ENCODE results near the gene ADRA2B. TPM values are rescaled to one million over a fixed set of nuclear protein-coding genes. Genes with fewer than 3 reads are reported as not detected.

Gene ADRA2B
- total and polyA plus RNA-seq, 2 donors (not counting 3 experiments of a cell fraction or from before 2014, with no cell fraction given) = not detected

DNA sequence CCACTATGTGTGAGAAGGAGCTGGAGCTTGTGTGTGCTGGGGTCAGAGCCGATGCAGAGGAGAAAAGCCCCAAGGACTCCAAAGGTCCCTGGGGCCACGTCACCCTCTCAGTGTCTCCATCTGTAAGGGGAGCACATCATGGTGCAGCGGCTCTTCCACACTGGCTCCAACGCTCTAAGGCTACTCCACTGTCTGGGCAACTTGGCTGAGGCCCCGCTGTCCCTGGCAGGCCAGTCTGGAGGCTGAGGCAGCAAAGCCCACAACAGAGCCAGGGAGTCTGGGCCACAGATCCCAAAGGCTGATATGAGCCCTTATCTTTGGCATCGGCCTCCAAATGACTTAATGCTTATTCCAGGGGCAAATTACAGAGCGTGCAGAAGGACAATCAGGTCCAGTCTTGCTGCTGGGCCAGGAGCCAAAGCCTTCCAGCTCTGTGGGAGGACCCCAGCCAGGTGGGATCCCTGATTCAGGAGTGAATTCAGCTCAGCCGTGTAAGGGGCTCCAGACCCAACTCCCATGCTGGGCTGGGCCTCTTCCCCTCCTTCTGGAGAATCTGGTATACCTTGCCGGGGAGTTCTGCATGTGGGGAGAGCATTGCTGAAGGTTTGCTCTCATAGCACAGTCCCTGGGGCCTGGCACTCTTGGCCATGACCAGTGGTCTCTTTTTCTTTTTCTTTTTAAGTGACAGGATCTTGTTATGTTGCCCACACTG is 30.7 kb upstream of the ADRA2B start:
- Histone ChIP-seq H3K4me1 (ENCODE audit: control insufficient read depth, extremely low read depth, insufficient read depth, low read length) (no peaks in the 10 kb centered on the region), H3K79me2 (ENCODE audit: control insufficient read depth, insufficient read depth, low read length) (no peaks in the 10 kb centered on the region), H3K27ac (ENCODE audit: insufficient read depth, low read depth, low read length) (no peak overlapping the region), H3K36me3 (ENCODE audit: control insufficient read depth in 2 of 2, extremely low read depth in 1 of 2, insufficient read depth in 2 of 2, low read length in 2 of 2) (no peaks in the 10 kb centered on the region), H3K4me2 (ENCODE audit: insufficient read depth, low read length) (no peak overlapping the region), H3K9me1 (replicated peaks; ENCODE audit: control insufficient read depth, extremely low read depth, insufficient read depth, low read length) (no peaks in the 10 kb centered on the region), H3K4me3 (replicated peaks in 1 of 3; ENCODE audit: insufficient read depth in 1 of 3, low read depth in 1 of 3, low read length in 3 of 3) (no peak overlapping the region), H3K9ac (replicated peaks; ENCODE audit: extremely low read depth, insufficient read depth, low read length) (no peak overlapping the region), H3K9me3 (replicated peaks; ENCODE audit: control insufficient read depth, insufficient read depth, low read length) (no peaks in the 10 kb centered on the region), H3K27me3 (ENCODE audit: control insufficient read depth in 2 of 2, insufficient read depth in 2 of 2, low read length in 2 of 2) (no peaks in the 10 kb centered on the region), H2AFZ (ENCODE audit: low read depth, low read length) (no peak overlapping the region), H4K20me1 (replicated peaks; ENCODE audit: control insufficient read depth, extremely low read depth, insufficient read depth, low read length) (no peaks in the 10 kb centered on the region)
- TF ChIP-seq JUN (IDR thresholded peaks at IDR 0.05; ENCODE audit: borderline replicate concordance, insufficient read depth, insufficient read length, low read depth) (no peak), EZH2 (IDR thresholded peaks at IDR 0.05; ENCODE audit: borderline replicate concordance, low read depth, low read length, severe bottlenecking) (no peak), FOS (IDR thresholded peaks at IDR 0.05; ENCODE audit: borderline replicate concordance, insufficient read depth, low read length) (no peak), MYC (IDR thresholded peaks at IDR 0.05; ENCODE audit: low read depth, low read length) (no peak), POLR2A (IDR thresholded peaks at IDR 0.05; ENCODE audit: low read depth, low read length) (no peak), POLR2AphosphoS5 (IDR thresholded peaks at IDR 0.05; ENCODE audit: insufficient read depth, low read depth, low read length) (no peak), GATA2 (IDR thresholded peaks at IDR 0.05; ENCODE audit: insufficient read depth, insufficient read length, low read depth, low read length) (no peak)
- TF ChIP-seq, protein P1, sequence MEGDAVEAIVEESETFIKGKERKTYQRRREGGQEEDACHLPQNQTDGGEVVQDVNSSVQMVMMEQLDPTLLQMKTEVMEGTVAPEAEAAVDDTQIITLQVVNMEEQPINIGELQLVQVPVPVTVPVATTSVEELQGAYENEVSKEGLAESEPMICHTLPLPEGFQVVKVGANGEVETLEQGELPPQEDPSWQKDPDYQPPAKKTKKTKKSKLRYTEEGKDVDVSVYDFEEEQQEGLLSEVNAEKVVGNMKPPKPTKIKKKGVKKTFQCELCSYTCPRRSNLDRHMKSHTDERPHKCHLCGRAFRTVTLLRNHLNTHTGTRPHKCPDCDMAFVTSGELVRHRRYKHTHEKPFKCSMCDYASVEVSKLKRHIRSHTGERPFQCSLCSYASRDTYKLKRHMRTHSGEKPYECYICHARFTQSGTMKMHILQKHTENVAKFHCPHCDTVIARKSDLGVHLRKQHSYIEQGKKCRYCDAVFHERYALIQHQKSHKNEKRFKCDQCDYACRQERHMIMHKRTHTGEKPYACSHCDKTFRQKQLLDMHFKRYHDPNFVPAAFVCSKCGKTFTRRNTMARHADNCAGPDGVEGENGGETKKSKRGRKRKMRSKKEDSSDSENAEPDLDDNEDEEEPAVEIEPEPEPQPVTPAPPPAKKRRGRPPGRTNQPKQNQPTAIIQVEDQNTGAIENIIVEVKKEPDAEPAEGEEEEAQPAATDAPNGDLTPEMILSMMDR (IDR thresholded peaks at IDR 0.05; ENCODE audit: extremely low read depth in 1 of 2, insufficient read depth in 1 of 2, low read depth in 1 of 2, low read length in 2 of 2) = no peak
- TF ChIP-seq, protein P2, sequence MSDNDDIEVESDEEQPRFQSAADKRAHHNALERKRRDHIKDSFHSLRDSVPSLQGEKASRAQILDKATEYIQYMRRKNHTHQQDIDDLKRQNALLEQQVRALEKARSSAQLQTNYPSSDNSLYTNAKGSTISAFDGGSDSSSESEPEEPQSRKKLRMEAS (IDR thresholded peaks at IDR 0.05; ENCODE audit: insufficient read depth, insufficient read length) = no peak
- CTCF ChIA-PET = interaction anchor here (2.3 to 3.5 kb wide), 2 partner anchors 9 to 27 kb away, joined by 10 to 15 read pairs; partner anchors contain the start of gene ASTL
- dilution Hi-C loops (cut with MboI; ENCODE audit: extremely low pct_ligation_motif_present, low sequenced_read_pairs) (no loop called here), intact Hi-C loops (cut with micrococcal nuclease) (no loop called here)
- BruUV-seq (replicated peaks) = no TSS peak
- FAIRE-seq (no peak), DNase-seq (ENCODE audit: low read depth, low spot score) (no peak)
- POLR2A ChIA-PET = no interaction called here

Measured in endothelial cell of umbilical vein (primary cell).